NCI-H1417 (cell line): ENCODE measurements around the gene AKAP6.
A peak's percentile ranks its signal among the peaks of the same experiment; 100 is the strongest.

Experiments
- DNase-seq, 3 experiments: peaks; one replicate each; lab custom pipeline; 2025; lab: John Stamatoyannopoulos, UW

The AKAP6 gene

DNA sequence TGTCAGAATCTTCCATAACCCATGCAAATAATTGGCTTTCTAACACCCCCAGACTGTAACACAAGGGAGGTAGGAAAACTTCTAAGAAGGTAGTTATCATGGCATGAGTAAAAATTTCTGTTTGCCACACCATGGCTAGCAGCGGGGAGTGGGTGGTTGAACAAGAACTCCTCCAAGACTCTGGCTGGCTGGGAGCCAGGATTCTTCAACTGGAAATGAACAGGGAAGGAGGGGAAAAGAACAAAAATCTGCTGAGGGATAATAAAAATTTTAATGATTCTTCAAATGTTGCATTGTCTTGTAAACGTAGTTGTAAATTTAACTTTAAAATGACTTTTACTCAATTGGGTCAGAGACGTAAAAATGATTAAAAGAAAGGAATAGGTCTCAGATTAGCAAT is 78.9 kb downstream of the AKAP6 start:
- DNase-seq: peak in 1 of 3 experiments; percentile 15

DNA sequence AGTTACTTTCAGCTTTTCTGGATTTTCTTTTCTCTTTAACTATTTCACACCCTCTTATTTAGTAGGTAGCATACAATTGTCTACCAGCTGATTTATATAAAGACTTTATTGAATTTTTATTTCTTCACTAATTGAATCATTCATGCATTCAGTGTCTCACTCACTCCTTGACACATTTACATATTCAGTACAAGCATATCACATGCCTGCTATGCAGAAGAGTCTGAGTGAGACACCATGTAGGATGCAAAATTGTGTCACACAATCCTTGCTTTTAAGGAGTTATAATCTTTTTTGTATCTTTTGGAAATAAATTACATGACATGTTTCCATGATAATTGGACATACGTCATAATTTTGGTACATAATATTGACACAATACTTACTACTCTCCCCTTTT is 83.0 kb downstream of the AKAP6 start:
- DNase-seq: no peak

DNA sequence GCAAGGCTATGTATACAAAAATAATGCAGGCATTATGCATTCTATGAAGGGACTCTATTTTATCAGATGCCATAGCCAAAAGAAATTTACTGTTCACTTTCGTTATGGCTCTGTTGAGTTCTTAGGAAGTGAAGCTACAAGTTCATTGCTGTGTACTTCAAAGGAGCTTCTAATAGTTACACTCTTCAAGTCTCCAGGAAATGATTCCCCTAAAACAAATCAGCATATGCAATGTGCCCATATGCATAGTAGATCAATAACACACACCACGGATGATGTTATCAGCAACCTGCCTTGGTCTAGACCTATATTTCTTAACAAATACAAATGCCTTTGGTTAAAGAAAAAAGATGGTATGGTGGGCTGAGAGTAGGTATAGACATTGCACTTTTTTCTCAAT is 83.4 kb downstream of the AKAP6 start:
- DNase-seq: no peak

DNA sequence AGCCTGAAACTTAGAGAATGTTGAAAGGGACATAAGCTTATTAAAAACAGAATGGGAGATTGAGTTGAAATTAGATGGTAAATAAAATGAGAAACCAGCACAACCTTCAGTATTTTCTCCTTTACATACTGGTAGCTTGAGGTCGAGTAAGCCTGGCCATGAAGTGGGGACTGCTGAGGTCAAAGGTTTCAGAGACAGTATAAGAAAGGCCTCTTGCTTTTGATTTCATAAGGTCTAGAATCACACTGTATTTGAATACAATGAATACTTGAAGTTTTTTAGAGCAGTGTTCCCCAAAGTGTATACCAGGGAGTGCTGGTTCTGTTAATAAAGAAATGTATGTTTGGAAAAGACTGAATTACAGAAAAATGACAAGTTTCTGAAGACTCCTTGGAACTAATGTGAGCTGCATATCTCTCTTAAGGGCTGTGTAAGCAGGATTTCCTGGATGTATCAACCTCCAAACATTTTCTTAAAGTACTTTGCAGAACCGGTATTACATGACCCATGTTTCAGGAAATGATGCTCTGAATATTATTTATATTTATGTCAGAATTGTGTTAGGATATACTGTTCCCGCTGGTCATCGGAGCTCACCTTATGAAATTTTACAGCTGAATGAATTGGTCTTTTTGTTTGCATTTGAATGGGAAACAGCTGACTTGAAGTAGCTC is 85.0 kb downstream of the AKAP6 start:
- no peak for DNase-seq

DNA sequence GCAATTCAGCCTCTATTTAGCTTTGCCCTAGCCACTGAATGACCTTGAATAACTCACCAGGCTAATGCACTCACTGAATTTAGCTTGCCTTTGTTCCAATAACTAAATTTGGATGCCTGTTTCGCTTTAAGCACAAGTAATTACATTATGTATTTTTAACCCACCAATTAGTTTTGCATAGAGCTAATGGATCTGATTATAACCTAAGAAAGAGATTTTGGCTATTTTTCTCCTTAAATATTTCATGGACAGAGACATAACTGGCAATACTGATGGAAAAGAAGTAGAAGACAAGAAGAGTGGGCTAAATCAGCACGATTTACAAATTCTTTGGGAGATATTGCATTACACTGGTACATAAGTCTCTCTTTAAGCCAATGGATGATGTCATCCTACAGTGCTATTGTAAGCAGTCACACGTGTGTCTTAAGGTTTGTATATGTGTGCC is 85.7 kb downstream of the AKAP6 start:
- no peak for DNase-seq

DNA sequence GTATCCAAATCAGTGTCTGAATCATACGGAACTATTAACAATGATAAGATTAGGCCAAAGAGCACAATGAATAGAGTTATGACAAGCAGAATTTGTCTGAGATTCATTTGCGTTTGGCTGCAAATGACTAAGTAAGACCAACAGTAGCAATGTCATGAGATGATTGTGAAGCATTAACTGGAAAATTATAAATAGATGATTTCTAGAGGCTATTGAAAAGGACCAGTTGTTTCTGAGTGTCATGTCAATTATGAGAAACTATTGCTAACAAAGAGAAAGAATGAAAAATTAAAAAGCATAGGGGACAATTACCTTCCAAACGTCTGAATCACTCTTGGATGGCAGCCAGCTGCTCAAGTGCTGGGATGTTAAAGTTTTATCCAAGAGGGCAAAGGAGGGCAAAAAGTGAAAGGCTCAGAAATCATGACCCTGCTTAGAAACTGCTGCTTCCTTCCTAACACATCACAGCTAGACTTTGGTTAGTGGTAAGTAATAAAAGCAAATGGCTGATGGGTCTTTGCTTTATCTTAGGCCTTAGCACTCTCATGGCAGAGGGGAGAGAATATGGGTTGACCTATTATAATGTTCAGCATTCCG is 89.0 kb downstream of the AKAP6 start:
- DNase-seq: peak in 2 of 3 experiments; percentile 49 to 78

DNA sequence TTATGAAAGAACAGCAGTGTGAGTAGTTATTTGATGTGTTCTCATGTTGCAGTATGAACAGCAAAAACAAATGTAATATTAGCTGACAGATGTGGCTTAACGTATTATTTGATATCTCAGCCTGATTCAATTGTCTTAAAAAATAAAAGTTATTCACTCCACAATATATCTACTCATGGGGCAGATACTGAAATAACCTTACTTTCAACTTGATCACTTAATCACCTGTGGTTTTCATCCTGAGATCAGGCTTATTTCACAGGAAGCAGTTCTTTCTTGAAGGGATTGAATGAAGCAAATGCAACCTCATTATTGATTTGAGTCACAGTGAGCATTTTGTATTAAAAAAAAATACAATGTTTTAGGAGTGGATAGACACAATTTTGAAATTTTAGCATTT is 90.3 kb downstream of the AKAP6 start:
- DNase-seq: peak in 1 of 3 experiments; percentile 56

DNA sequence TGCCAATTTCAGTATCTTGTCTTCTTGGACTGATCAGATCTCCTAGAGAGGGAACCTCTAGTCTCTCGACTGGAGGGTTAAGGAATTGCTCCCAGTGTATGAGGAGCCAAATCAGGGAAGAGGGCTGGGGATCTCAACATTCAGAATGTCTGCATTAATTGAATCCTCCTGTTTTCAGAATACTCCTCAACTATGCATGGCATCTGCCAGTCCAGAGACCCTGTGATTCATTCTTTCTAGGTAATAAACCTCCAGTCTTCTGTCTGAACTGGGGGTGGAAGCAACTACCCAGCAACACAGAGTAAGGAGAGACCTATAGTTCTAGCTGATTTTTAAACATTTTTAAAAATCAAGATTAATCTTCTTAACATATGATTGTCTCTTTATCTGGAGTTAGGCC is 92.7 kb downstream of the AKAP6 start:
- no peak for DNase-seq

DNA sequence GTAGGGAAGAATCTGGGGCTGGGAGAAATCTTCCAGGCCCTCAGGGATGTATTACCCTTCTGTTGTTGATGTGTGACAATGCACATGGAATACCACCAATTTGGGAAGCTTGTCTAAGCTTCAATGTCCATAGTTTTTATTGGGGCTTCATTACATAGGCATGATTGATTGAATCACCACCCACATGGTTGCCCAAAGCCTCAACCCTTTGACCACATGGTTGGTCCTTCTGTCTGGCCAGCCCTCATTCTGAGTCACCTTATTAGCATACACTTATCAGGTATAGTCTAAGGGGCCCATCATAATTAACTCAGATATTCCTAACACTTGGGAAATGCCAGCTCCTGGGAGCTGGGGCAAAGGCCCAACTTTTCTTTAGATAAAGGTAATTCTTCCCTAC is 93.3 kb downstream of the AKAP6 start:
- DNase-seq: no peak

DNA sequence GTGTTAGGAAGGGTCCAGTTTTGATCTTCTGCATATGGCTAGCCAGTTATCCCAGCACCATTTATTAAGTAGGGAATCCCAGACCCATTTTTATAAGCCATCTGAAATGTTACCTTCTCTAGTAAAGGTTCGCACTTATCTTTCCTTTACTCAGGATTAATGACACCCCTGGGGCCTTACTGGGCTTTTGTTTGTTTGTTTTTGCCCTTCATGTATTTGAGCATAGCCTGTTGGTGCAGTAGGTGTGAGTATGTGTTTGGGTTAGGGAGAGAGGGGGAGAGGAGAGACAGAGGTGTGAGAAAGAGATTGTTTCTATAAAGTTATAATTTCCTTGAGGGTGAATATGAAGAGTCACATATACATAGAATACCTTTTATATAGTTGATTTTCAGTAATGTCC is 96.9 kb downstream of the AKAP6 start:
- peak in 2 of 3 experiments; percentile 47 to 86 for DNase-seq

DNA sequence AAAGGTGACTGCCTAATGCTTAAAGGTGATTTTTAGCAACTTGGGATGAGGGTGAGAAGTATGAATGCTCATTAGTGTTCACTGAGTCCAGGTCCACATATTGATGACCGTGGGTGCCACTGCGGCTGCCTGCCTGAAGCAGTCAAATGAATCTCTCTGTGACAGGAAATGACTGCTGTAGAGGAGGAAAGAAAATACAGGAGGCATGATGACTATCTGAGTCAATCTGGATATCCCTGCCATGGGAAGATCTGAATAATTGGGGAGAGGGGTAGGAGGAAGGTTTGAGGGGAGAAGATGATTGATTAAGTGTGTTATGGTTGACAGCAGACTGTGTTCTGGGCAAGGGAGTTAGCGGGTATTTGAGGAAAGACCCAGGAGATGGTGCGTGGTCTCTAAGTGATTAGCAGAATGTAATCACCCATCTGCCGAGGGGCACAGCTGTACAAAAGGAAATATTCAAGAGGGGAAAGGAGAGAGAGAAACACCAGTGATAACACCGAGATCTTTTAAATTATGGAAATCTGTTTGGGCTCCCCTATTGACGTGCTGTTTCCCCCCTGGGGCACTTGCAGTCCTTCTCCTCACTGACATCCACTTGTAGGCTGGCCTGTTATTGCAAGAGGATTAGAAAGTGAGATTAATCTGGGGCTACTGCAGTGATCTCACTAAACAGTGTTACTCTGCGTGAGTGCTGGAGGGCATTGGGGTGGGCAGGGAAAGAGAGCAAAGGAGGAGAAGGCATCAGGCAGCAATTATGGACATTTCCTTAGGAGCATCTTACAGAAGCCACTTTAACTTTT is 97.7 kb downstream of the AKAP6 start:
- DNase-seq: peak in 2 of 3 experiments; percentile 28 to 77

DNA sequence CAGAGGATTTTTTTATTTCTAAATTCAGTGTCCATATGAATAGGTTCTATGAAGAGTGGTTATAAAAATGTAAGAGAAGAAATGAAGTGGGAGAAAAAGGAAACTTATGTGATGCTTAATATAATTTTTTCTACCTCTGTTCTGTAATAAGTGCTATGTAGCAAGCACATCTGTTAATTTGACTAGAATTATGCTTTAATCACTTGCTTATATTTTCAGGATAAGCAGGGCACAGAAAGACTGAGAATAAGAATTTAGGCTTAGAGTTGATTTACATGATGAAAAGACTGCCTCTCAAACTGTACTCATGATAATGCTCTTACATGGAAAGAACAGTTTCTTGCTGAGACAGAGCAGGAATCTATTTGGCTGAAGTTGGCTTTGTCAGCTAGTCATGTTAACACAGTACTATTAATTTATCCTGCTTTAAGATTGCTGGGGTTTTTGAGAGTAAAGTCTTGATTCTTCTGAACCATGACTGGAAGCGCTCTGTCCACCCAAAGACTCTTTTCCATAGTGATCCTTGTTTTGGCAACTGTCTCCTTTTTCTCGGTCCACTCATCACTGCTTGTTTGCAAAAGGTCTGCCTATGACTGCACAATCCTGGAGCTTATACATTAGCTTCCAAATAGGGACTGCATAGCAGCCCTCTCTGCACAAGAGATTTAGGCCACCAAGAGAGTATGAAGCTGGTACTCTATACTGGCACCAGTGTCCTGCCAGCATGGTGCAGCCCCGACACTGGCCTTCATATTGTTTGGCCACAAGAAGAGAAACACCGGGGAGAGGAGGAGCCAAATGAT is 98.8 kb downstream of the AKAP6 start:
- peak in 1 of 3 experiments; percentile 39 for DNase-seq

DNA sequence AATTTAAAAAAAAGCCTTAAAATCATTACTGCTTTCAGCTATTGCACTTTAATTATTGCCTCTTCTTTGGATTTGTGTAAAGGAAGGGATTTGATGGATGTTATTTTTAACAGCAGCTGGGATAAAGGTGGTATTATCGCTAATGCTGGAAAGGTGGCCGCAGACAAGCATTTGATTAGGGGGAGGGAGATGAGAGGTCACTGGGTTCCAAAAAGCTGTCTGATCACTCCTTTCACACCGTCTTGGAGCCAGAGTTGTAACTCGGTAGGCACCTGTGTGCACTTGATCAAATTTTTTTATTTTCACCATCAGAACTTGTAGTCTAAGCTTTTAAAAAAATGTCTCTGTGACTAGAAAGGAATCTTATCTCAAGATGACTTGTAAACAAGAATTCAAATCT is 99.8 kb downstream of the AKAP6 start:
- no peak for DNase-seq

DNA sequence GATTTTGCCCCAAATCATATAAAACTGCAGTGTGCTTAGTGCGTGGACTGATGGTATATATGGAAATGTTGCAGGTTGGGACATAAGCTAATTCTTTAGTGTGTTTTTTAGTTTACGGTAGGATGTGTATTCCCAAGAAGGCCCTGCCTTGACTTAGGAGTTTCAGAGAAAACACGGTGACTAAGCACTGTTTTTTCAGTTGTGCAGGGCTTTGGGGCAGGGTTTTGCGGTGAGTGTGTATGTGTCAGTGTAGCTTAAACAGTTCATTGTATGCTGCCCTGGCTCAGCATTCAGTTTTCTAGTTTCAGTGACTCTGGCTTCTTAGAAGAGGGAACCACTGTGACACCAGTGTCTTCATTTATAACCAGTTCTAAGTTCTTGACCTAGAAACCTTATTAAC is 101.2 kb downstream of the AKAP6 start:
- DNase-seq: no peak

DNA sequence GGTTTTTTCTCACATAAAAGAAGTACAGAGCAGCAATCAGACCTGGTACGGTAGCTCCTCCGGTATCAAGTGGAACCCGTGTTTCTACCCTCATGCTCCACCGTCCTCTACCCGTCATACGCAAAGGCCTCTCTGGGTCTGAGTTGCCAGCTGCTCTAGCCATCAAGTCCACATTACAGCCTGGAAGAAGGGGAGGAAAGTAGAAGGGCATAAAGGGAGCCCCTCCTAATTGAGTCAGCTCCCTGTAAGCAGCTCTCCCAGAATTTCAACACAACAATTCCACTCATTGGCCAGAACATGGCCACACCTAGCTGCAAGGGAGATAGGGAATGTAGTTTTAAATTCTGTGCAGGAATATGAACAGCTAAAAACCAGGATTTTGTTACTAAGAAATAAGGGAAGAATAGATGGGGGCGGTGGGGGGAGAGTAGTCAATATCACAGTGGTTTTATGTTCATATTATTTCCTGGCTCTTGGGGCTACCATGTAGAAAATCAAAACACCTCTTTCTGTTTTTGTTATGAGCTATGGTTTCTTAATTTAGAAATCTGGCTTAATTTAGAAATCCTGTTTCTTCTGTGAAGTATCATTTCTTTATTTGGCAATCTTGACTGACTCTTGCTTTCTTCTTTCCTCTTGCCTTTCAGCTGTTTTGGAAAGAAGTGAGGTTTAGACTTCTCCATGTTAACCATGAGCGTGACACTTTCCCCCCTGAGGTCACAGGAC is 103.9 kb downstream of the AKAP6 start:
- no peak for DNase-seq

DNA sequence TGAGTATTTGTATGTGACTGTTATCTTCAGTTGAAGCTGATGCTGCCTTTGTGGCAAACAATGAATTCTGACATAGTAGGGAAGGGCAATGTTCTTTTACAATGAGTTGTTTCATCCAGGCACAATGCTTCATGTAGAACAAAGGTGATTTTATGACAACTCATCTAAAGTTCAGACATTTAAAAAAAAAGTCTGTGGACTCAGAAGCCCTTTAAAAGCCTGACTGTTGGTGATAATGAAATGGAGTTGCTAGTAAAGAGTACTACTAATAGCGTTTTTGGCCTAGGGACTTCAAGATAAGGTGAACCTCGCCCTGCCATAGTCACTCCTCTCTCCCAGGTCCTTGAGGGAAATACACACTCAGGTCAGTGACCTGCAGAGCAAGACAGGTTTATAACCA is 105.1 kb downstream of the AKAP6 start:
- DNase-seq: no peak

DNA sequence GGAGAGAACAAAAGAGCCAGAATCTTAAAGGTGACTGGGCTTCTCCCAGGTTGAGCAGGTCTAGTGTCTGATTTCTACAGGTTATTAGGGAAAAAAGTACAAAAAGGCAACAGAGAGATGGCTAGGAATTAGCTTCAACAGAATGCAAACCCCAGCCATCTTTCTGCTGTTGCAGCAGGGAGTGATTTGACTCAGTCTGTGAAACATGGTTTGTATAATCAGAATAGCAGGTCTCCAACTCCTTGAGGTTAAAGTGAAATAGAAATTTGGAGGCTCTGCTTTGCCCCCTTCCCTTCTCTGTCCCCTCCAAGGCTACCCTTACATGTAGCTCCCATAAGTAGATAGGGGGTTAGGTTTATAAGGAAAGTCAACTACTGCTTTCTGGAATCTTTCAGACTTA is 105.8 kb downstream of the AKAP6 start:
- DNase-seq: no peak

DNA sequence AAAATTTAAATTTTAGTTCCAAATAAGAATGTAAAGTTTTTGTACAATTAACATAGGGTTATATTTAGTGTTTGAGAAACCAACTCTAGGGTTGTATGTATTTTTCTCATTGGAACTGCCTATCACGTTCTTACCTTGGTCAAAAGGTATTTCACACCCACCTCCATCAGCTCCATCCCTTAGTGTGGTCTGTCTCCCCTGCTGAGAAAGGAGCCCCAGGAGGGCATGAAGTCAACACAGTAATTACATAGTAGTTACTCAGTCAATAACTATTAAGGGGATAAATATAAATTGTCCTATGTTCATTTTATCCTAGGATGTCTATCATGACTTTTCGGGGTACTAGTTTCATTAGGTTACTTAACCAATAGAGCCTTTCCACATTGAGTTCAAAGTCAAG is 106.3 kb downstream of the AKAP6 start:
- DNase-seq: peak in 2 of 3 experiments; percentile 63 to 80

DNA sequence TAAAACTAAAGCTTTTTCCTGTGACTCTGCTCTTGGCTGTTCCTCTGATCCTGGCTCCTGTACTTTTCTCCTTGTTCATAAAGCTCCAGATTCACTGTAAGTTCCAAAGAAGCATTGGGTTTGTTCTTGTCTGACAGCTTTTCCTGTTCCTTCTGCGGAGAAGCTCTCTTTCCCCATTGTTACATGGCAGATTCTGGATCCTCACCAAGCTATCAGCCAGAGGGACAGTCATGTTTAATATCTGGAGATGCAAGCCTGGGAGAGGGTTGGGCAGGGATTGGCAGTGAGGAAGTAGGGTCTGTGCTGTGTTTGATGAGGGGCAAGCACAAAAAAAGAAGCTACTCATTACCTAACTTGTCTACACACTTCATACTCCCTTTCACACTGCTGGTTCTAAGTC is 107.9 kb downstream of the AKAP6 start:
- DNase-seq: no peak

DNA sequence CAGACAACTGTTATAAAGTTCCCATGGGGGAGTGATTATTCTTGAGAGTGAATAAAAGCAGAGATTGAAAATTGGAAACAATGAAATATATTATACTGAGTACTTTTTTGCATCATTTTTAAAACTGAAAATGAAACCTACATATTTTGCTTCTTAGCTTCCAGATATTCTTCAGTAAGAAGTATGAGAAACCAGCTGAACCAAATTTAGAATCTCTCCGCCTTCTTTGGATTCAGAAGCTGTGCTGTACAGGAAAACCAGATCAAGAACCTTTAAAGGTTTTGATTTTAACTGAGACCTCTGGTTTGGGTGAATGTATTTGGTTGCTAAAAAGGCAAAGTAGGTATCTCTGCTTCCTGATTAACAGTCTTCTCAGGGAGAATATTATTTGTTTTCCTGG is 109.4 kb downstream of the AKAP6 start:
- DNase-seq: no peak

DNA sequence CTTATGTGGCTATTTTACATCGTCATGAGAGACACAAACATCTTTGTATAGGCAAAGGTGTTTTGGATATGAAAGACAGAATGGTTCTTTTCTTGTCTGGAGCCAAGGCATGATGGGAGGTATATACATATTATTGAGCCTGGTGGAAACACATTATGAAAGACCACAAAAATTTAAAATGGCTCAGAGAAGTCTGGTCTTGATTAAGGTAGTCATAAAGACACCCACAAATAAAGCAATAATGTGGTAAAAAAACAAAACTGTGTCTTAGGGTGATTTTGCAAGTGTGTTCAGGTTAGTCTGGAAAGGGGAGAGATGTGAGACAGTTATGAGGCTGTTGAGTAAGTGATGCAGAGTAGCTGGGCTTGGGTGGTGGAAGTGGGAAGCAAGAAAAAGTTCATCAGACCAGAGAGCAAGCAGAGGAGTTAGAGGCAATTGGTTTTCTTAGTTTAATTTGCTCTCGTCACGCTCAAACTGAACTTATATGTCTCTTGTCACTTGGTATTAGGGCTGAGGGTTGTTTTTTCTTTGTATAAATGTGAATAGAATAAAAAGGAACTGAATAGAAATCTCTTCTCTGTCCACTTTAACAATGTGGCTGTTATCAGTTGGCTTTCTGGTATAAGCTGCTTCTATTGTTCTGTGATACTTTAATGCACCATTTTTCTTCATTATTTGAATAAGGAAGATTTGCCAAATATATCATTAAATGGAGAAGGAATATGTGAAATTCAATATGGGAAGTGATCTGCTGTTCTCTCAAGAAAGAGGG is 115.0 kb downstream of the AKAP6 start:
- no peak for DNase-seq
